ENCODE measurements around the gene DDX6.

Gene DDX6

DNA sequence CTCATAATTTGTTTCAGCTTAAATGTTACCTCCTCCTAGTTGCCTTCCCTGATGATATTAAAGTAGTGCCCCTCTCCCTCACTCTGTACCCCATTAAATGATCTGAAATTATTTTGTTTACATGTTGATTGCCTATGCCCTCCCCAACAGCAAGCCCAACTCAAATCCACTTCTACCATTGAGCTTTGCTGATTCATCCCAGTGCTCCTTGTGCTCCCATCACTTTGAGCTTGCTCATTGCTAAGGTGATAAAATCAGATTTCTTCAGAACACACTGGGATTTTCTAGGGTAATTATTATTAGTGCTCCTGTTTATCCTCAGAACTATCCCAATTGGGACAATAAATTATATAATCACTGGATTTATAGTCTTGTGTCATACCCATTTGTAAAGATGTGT lies 8.4 kb upstream of the DDX6 start:
- H3F3A ChIP-seq (ENCODE audit: insufficient read depth, low read length), result no peaks in the 10 kb centered on the region
- H3K4me1 ChIP-seq (ENCODE audit: insufficient read depth, low read length, severe bottlenecking), result peaks cover 4% of the 10 kb centered on the region
- H3K9ac ChIP-seq (ENCODE audit: low read length), result no peak overlapping the region
- no peak overlapping the region for H3K4me3 ChIP-seq (ENCODE audit: low read depth, low read length, poor library complexity, severe bottlenecking)
- H3K27ac ChIP-seq (ENCODE audit: low read depth, low read length, poor library complexity, severe bottlenecking), result no peak overlapping the region
- TF ChIP-seq, protein P1, sequence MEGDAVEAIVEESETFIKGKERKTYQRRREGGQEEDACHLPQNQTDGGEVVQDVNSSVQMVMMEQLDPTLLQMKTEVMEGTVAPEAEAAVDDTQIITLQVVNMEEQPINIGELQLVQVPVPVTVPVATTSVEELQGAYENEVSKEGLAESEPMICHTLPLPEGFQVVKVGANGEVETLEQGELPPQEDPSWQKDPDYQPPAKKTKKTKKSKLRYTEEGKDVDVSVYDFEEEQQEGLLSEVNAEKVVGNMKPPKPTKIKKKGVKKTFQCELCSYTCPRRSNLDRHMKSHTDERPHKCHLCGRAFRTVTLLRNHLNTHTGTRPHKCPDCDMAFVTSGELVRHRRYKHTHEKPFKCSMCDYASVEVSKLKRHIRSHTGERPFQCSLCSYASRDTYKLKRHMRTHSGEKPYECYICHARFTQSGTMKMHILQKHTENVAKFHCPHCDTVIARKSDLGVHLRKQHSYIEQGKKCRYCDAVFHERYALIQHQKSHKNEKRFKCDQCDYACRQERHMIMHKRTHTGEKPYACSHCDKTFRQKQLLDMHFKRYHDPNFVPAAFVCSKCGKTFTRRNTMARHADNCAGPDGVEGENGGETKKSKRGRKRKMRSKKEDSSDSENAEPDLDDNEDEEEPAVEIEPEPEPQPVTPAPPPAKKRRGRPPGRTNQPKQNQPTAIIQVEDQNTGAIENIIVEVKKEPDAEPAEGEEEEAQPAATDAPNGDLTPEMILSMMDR (IDR thresholded peaks at IDR 0.05; ENCODE audit: low read length), result no peak
- no peak for TF ChIP-seq EZH2 (IDR thresholded peaks at IDR 0.05; ENCODE audit: borderline replicate concordance, low read length)
- no peaks in the 10 kb centered on the region for H3K79me2 ChIP-seq (ENCODE audit: insufficient read depth, low read length)
- H3K9me2 ChIP-seq (ENCODE audit: low read depth, low read length), result no peaks in the 10 kb centered on the region
- no peaks in the 10 kb centered on the region for H4K20me1 ChIP-seq (ENCODE audit: insufficient read depth, low read length)
- H3K4me2 ChIP-seq (ENCODE audit: low read length), result no peak overlapping the region
- H3K36me3 ChIP-seq (ENCODE audit: insufficient read depth, low read length), result no peaks in the 10 kb centered on the region
- H3K9me3 ChIP-seq (ENCODE audit: low read length), result no peaks in the 10 kb centered on the region
- no peaks in the 10 kb centered on the region for H3K27me3 ChIP-seq (ENCODE audit: insufficient read depth, low read length)
- H2AFZ ChIP-seq (ENCODE audit: low read length), result no peak overlapping the region

DNA sequence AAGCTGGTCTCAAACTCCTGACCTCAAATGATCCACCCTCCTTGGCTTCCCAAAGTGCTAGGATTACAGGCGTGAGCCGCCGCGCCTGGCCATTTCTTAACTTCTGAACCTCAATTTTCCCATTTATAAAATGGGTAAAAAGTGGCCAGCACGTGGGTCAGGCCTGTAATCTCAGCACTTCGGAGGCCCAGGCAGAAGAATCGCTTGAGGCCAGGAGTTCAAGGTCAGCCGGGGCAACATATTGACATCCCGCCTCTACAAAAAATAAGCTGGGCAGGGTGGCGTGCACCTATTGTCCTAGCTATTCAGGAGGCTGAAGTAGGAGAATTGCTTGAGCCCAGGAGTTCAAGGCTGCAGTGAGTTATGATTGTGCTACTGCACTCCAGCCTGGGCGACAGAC lies 6.5 kb upstream of the DDX6 start:
- TF ChIP-seq, protein P1 (IDR thresholded peaks at IDR 0.05; ENCODE audit: low read length), result no peak
- no peak for TF ChIP-seq EZH2 (IDR thresholded peaks at IDR 0.05; ENCODE audit: borderline replicate concordance, low read length)
- Histone ChIP-seq H3K4me2 (ENCODE audit: low read length) (no peak overlapping the region), H4K20me1 (ENCODE audit: insufficient read depth, low read length) (no peaks in the 10 kb centered on the region), H3K9me2 (ENCODE audit: low read depth, low read length) (no peaks in the 10 kb centered on the region), H3K79me2 (ENCODE audit: insufficient read depth, low read length) (no peaks in the 10 kb centered on the region), H3K9me3 (ENCODE audit: low read length) (no peaks in the 10 kb centered on the region), H3F3A (ENCODE audit: insufficient read depth, low read length) (no peaks in the 10 kb centered on the region), H3K27me3 (ENCODE audit: insufficient read depth, low read length) (no peaks in the 10 kb centered on the region), H3K36me3 (ENCODE audit: insufficient read depth, low read length) (no peaks in the 10 kb centered on the region), H3K27ac (ENCODE audit: low read depth, low read length, poor library complexity, severe bottlenecking) (no peak overlapping the region), H2AFZ (ENCODE audit: low read length) (no peak overlapping the region), H3K4me1 (ENCODE audit: insufficient read depth, low read length, severe bottlenecking) (peaks cover 12% of the 10 kb centered on the region), H3K4me3 (ENCODE audit: low read depth, low read length, poor library complexity, severe bottlenecking) (no peak overlapping the region), H3K9ac (ENCODE audit: low read length) (no peak overlapping the region)

DNA sequence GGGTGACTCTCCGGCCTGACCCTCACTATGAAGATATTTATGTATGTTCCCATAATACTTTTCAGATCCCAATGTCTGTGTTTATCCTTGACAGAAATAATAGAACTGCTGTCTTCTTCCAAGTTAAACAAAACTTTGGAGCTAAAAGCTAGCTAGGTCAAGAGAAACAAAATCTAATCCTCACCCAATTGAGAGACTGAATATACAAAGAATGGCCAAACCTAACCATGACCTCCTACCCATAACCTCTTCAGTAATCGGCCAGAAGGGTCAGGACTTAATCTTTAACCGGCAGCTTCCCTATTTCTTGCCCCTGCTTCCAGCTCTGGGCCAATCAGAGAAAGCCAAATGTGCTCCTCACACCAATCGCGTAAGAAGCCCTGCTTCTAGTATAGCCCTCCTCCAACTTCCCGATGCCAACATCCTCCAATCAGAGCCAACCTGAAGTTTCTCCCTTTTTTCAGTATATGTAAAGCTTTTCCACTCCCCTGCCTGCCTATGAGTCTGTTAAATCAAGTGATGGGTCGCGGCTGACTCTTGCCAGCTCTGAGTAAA lies 1.7 kb upstream of the DDX6 start:
- no peaks in the 10 kb centered on the region for H3K27me3 ChIP-seq (ENCODE audit: insufficient read depth, low read length)
- peaks cover 31% of the 10 kb centered on the region for H3K79me2 ChIP-seq (ENCODE audit: insufficient read depth, low read length)
- H3K36me3 ChIP-seq (ENCODE audit: insufficient read depth, low read length), result peaks cover 3% of the 10 kb centered on the region
- H3K4me3 ChIP-seq (ENCODE audit: low read depth, low read length, poor library complexity, severe bottlenecking), result peak overlapping the region; percentile 98
- H3F3A ChIP-seq (ENCODE audit: insufficient read depth, low read length), result no peaks in the 10 kb centered on the region
- H3K9ac ChIP-seq (ENCODE audit: low read length), result peak overlapping the region; percentile 100
- H3K9me2 ChIP-seq (ENCODE audit: low read depth, low read length), result no peaks in the 10 kb centered on the region
- no peaks in the 10 kb centered on the region for H3K9me3 ChIP-seq (ENCODE audit: low read length)
- H2AFZ ChIP-seq (ENCODE audit: low read length), result no peak overlapping the region
- H3K27ac ChIP-seq (ENCODE audit: low read depth, low read length, poor library complexity, severe bottlenecking), result peak overlapping the region; percentile 98
- H3K4me2 ChIP-seq (ENCODE audit: low read length), result peak overlapping the region; percentile 95
- H3K4me1 ChIP-seq (ENCODE audit: insufficient read depth, low read length, severe bottlenecking), result peaks cover 28% of the 10 kb centered on the region
- TF ChIP-seq EZH2 (IDR thresholded peaks at IDR 0.05; ENCODE audit: borderline replicate concordance, low read length), result no peak
- TF ChIP-seq, protein P1 (IDR thresholded peaks at IDR 0.05; ENCODE audit: low read length), result no peak
- no peaks in the 10 kb centered on the region for H4K20me1 ChIP-seq (ENCODE audit: insufficient read depth, low read length)

All from OCI-LY1 (cell line).